DND-41 (cell line): ENCODE data around the gene CCDC121.

Experiments used
- EZH2 ChIP-seq: IDR thresholded peaks from 3 replicates; pipeline ENCODE4 v1.6.1; 2012; ENCODE audit warnings: borderline replicate concordance, low read depth, mild to moderate bottlenecking, moderate library complexity, low read length, inconsistent platforms; ENCODE audit not compliant: severe bottlenecking
- TF ChIP-seq, protein P1 (sequence below): IDR thresholded peaks from 2 replicates; pipeline ENCODE4 v1.5.1; 2012; ENCODE audit warnings: borderline replicate concordance, low read length, moderate library complexity, mild to moderate bottlenecking; ENCODE audit not compliant: poor library complexity, severe bottlenecking; ENCODE audit errors: extremely low read depth

- TF ChIP-seq, protein P1, sequence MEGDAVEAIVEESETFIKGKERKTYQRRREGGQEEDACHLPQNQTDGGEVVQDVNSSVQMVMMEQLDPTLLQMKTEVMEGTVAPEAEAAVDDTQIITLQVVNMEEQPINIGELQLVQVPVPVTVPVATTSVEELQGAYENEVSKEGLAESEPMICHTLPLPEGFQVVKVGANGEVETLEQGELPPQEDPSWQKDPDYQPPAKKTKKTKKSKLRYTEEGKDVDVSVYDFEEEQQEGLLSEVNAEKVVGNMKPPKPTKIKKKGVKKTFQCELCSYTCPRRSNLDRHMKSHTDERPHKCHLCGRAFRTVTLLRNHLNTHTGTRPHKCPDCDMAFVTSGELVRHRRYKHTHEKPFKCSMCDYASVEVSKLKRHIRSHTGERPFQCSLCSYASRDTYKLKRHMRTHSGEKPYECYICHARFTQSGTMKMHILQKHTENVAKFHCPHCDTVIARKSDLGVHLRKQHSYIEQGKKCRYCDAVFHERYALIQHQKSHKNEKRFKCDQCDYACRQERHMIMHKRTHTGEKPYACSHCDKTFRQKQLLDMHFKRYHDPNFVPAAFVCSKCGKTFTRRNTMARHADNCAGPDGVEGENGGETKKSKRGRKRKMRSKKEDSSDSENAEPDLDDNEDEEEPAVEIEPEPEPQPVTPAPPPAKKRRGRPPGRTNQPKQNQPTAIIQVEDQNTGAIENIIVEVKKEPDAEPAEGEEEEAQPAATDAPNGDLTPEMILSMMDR: no peak
- no peak for TF ChIP-seq EZH2
These were observed 46.6 kb downstream of the CCDC121 start for GRCh38 chr2:27582129-27582694.
